Heart left ventricle (tissue), 16 donors: Measurements from ENCODE around the gene PTPRS. TPM values are rescaled to one million over a fixed set of nuclear protein-coding genes. Genes with fewer than 3 reads are reported as not detected.
A peak's percentile ranks its signal among the peaks of the same experiment; 100 is the strongest.

ENCODE experiments used
- ATAC-seq, 4 donors: fragments of 200-7000 bp; cut with Tn5 transposase; one replicate each; pipeline ENCODE4 v1.9.1; 2020 to 2022; ENCODE audit warnings: moderate library complexity in 4 of 4, mild to moderate bottlenecking in 3 of 4, moderate number of reproducible peaks in 1 of 4
- DNase-seq, 5 donors: peaks; one replicate each; pipeline ENCODE4 v3.0.0-alpha.2; 2020
- H3K27ac ChIP-seq, 12 donors: fragments of 200-600 bp; sonication (generic) in 4 of 12; one replicate each; pipeline versions ENCODE4 v1.5.0 to v1.8.0; 2016 to 2022; ENCODE audit warnings: mild to moderate bottlenecking in 2 of 12
- H3K27me3 ChIP-seq, 9 donors: fragments of 200-600 bp; sonication (generic) in 2 of 9; one replicate each; pipeline versions ENCODE4 v1.5.1 to v1.8.0; 2016 to 2022; ENCODE audit warnings: mild to moderate bottlenecking in 3 of 9
- H3K36me3 ChIP-seq, 9 donors: fragments of 200-600 bp; sonication (generic) in 2 of 9; one replicate each; pipeline versions ENCODE4 v1.5.0 to v1.8.0; 2018 to 2022; ENCODE audit warnings: mild to moderate bottlenecking in 2 of 9
- H3K4me1 ChIP-seq, 12 donors: fragments of 200-600 bp; sonication (generic) in 4 of 12; one replicate each; pipeline versions ENCODE4 v1.5.0 to v1.8.0; 2016 to 2022; ENCODE audit warnings: mild to moderate bottlenecking in 3 of 12
- H3K4me3 ChIP-seq, 12 donors: fragments of 200-600 bp; sonication (generic) in 4 of 12; one replicate each; pipeline versions ENCODE4 v1.5.0 to v1.8.0; 2017 to 2022; ENCODE audit warnings: mild to moderate bottlenecking in 9 of 12, moderate library complexity in 4 of 12
- H3K9me3 ChIP-seq, 12 donors: fragments of 200-600 bp; sonication (generic) in 4 of 12; one replicate each; pipeline versions ENCODE4 v1.5.0 to v1.8.0; 2016 to 2022; ENCODE audit warnings: mild to moderate bottlenecking in 1 of 12
- POLR2A ChIP-seq, 2 donors: fragments of 450-650 bp; IDR thresholded peaks; one replicate each; pipeline ENCODE4 v1.6.1; 2017; ENCODE audit warnings: antibody characterized with exemption in 2 of 2, mild to moderate bottlenecking in 2 of 2, moderate library complexity in 2 of 2
- WGBS, 4 donors: extraction: QIAGEN DNeasy Blood & Tissue Kit in 2 of 4; methylation state at CpG; one replicate each; pipeline versions ENCODE4 v1.1.5 to v1.1.7; 2013 to 2018; 5-methylcytosine and 5-hydroxymethylcytosine counted together
- intact Hi-C, 10 donors: fragments of 100-400 bp; cut with DNase I; formaldehyde crosslinking; loops; one replicate each; pipeline versions ENCODE4 v1.11.1 to v1.14.2; 2022
- polyA plus RNA-seq, 2 donors: library from polyadenylated mRNA; stranded (reverse); fragments of 200-250 nt; gene quantifications; one replicate each; pipeline ENCODE4 v1.2.3, GENCODE V29; 2013
- total RNA-seq, 9 donors: library from RNA; depleted of rRNA in 2 of 9; stranded (reverse); fragments of >200 nt in 2 of 9; fragmentation: NEBNext Ultra II Directional in 3 of 9; extraction: Animal tissue kit (Norgen Biotek cat#: 25700) in 3 of 9; gene quantifications; one replicate each; pipeline versions ENCODE4 v1.1.0 to v1.2.4, GENCODE V29; 2016 to 2023
- TF ChIP-seq, protein P1 (sequence below), 12 donors: fragments of 200-600 bp; sonication (generic) in 4 of 12; IDR thresholded peaks; one replicate each; pipeline versions ENCODE4 v1.5.0 to v1.8.0; 2018 to 2022; ENCODE audit warnings: antibody characterized with exemption in 12 of 12, mild to moderate bottlenecking in 5 of 12
- donor health status: ischemic (EF 13 %, LVEDD 7.1; RV severe dilation, severe dysfunction).
- donor health status: healthy with polysubstance abuse.
- donor health status: DM: no; HTN: yes; CAD: no.
- donor health status: DM: no; HTN: no; CAD: no.
- donor health status: ischemic (EF 25% LVEDD 6.9; RV normal size, moderate dysfunction).
- donor health status: ischemic (EF 25% LVEDD 5.7; RV mildly dilated, moderate dysfunction).
- donor health status: healthy.
- donor health status: DM: yes; HTN: yes; CAD: no.
- donor health status: ischemic (EF 35%, LVEDD 5.7; RV mildly dilated, moderate dysfunction).
- donor health status: nonischemic (EF 11% LVEDD 7.7; RV severe dilation, severe dysfunction).
- donor health status: DM: yes; HTN: yes; CAD: no.
- donor health status: PGD.
- donor health status: ischemic (EF 29% LVEDD 5.4; RV normal size, mild dysfunction).
- donor health status: nonischemic (EF 23%, LVEDD 6.1; RV moderate dilation, normal function).

The PTPRS gene
- total and polyA plus RNA-seq, 11 donors: 6.3 to 113 (median 33.0) TPM

DNA sequence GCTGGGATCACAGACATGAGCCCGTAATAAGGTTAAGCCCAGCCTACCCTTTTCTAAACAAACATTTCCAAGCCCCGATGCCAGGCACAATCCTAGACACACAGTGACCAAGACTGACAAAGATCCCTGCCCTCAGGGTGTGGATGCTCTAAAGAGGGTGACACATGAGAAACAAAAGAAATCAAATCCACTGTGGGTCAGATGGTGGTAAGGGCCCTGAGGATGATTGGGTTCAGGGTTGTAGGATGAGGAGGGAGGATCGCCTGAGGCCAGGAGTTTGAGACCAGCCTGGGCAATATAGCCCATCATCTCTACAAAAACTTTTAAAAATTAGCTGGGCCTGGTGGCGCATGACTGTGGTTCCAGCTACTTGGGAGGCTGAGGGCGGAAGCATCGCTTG lies 44.6 kb downstream of the PTPRS start:
- Histone ChIP-seq H3K27me3 (peaks cover 0 to 18% (median 4%) of the 10 kb centered on the region in 9 donors), H3K4me1 (peaks cover 0 to 31% (median 9%) of the 10 kb centered on the region in 12 donors), H3K4me3 (no peak overlapping the region), H3K36me3 (no peaks in the 10 kb centered on the region), H3K27ac (no peak overlapping the region), H3K9me3 (no peaks in the 10 kb centered on the region)
- DNase-seq (no peak), ATAC-seq (no peak)
- intact Hi-C loops: no loop called here
- 93 to 98% (median 96%) methylated on average over 6 of the region's 6 CpGs for WGBS, 4 donors
- no peak for TF ChIP-seq POLR2A (IDR thresholded peaks at IDR 0.05)
- TF ChIP-seq, protein P1, sequence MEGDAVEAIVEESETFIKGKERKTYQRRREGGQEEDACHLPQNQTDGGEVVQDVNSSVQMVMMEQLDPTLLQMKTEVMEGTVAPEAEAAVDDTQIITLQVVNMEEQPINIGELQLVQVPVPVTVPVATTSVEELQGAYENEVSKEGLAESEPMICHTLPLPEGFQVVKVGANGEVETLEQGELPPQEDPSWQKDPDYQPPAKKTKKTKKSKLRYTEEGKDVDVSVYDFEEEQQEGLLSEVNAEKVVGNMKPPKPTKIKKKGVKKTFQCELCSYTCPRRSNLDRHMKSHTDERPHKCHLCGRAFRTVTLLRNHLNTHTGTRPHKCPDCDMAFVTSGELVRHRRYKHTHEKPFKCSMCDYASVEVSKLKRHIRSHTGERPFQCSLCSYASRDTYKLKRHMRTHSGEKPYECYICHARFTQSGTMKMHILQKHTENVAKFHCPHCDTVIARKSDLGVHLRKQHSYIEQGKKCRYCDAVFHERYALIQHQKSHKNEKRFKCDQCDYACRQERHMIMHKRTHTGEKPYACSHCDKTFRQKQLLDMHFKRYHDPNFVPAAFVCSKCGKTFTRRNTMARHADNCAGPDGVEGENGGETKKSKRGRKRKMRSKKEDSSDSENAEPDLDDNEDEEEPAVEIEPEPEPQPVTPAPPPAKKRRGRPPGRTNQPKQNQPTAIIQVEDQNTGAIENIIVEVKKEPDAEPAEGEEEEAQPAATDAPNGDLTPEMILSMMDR (IDR thresholded peaks at IDR 0.05): no peak

DNA sequence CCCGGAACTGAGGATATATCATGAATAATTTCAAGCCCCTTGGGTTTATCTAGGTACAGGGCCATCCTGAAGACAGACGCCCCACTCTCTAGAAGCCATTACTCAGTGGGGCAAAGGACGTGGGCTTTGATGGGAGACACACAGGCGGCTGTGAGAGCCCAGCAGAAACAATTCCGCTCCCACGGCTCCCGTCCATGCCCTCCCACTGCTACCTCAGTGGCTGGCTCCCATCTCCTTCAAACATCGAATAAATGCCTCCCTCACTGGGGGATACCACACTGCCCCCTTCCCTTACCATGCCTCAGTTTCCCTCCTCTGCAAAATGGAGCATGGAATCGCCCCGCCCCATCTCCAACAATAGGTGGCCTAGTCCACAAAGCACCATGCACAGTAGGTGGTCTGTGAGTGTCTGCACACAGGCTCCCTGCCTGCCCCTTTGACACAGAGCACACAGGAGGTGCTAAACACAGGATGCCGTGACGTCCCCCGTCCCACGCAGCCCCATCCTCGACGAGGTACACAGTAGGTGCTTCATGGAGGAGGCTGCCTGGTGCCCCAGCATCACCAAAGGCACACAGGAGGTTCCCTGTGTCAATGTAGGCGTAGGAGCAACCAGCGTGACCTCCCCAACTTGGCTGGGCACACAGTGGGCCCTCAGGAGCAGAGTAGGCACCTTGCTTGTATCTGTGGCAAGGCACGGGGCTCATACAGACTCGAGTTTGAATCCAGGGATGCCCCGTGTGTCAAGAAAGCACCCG lies 46.0 kb downstream of the PTPRS start:
- 78 to 86% (median 80%) methylated on average over 21 to 22 of the region's 22 CpGs for whole genome bisulfite sequencing, 4 donors
- H3K4me3 ChIP-seq: peak overlapping the region in 1 of 12 donors; percentile 79
- H3K27me3 ChIP-seq: peaks cover 0 to 18% (median 4%) of the 10 kb centered on the region in 9 donors
- intact Hi-C loops: no loop called here
- TF ChIP-seq, protein P1 (IDR thresholded peaks at IDR 0.05): no peak
- TF ChIP-seq POLR2A (IDR thresholded peaks at IDR 0.05): no peak
- no peaks in the 10 kb centered on the region for H3K36me3 ChIP-seq
- DNase-seq (no peak), ATAC-seq (no peak)
- H3K4me1 ChIP-seq: peaks cover 0 to 45% (median 9%) of the 10 kb centered on the region in 12 donors
- no peak overlapping the region for H3K27ac ChIP-seq
- no peaks in the 10 kb centered on the region for H3K9me3 ChIP-seq

DNA sequence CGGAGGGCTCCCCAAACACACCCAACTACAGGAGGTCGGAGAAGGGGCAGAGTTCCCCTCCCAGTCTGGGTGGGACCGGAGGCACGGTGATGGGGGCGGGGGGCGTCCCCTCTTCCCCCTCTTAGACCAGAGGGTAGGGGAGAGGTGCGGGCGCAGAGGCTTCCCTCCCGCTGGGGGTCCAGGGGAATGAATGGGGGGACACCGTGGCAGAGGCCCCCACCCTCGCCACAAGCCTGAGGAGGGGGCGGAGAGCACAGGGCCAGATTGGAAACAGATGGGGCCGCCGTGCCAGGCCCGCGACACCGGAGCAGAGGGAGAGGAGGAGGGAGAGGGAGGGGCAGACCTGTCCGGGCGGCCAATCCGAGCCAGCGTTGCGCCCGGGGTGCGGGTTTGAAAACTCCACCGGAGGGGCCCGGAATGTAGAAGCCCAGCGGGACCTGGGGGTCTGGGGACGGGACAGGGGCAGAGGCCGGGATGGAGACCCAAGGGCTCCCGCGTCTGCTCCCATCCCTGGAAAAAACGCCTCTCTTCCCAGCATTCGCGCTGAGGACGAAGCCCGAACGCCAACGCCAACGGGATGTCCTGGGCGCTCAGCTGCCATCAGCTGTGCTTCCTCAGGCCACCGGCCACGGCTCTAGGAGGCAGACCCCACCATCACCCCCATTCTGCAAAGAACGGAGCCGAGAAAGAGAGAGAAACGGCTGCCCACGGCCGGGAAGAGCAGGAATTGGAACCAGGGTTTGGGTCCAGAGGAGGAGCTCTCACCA lies 46.8 kb downstream of the PTPRS start:
- H3K9me3 ChIP-seq: no peaks in the 10 kb centered on the region
- WGBS, 4 donors: 1 to 3% (median 2%) methylated on average over 32 to 47 of the region's 47 CpGs
- peak in 1 of 5 donors; percentile 67 for DNase-seq
- peak; percentile 11 to 66 (median 58) for ATAC-seq
- intact Hi-C loops: no loop called here
- peaks cover 0 to 18% (median 4%) of the 10 kb centered on the region in 9 donors for H3K27me3 ChIP-seq
- TF ChIP-seq POLR2A (IDR thresholded peaks at IDR 0.05): no peak
- TF ChIP-seq, protein P1 (IDR thresholded peaks at IDR 0.05): no peak
- peaks cover 0 to 45% (median 9%) of the 10 kb centered on the region in 12 donors for H3K4me1 ChIP-seq
- H3K36me3 ChIP-seq: no peaks in the 10 kb centered on the region
- H3K27ac ChIP-seq: peak overlapping the region in 8 of 12 donors; percentile 35 to 89 (median 84)
- peak overlapping the region; percentile 48 to 98 (median 80) for H3K4me3 ChIP-seq
